Upper lobe of right lung (tissue), 1 donor: ENCODE results near the gene RELN. TPM values are rescaled to one million over a fixed set of nuclear protein-coding genes. Genes with fewer than 3 reads are reported as not detected.

Experiments
- ATAC-seq: fragments of 200-7000 bp; cut with Tn5 transposase; one replicate; pipeline ENCODE4 v1.9.1; 2020; ENCODE audit warnings: mild to moderate bottlenecking, moderate library complexity
- DNase-seq: peaks from one replicate; pipeline ENCODE4 v3.0.0-alpha.2; 2020
- H3K27ac ChIP-seq: fragments of 200-600 bp; one replicate; pipeline ENCODE4 v1.8.0; 2022
- H3K27me3 ChIP-seq: fragments of 200-600 bp; one replicate; pipeline ENCODE4 v1.8.0; 2022; ENCODE audit warnings: mild to moderate bottlenecking
- H3K36me3 ChIP-seq: fragments of 200-600 bp; one replicate; pipeline ENCODE4 v1.8.0; 2022
- H3K4me1 ChIP-seq: fragments of 200-600 bp; one replicate; pipeline ENCODE4 v1.8.0; 2022
- H3K4me3 ChIP-seq: fragments of 200-600 bp; one replicate; pipeline ENCODE4 v1.8.0; 2022; ENCODE audit warnings: mild to moderate bottlenecking
- H3K9me3 ChIP-seq: fragments of 200-600 bp; one replicate; pipeline ENCODE4 v1.8.0; 2022
- CTCF ChIP-seq: fragments of 200-600 bp; IDR thresholded peaks from one replicate; pipeline ENCODE4 v1.8.0; 2022; ENCODE audit warnings: antibody characterized with exemption
- intact Hi-C: fragments of 100-400 bp; cut with DNase I; formaldehyde crosslinking; loops from one replicate; pipeline ENCODE4 v1.11.0; 2022
- total RNA-seq: library from RNA; stranded (reverse); fragmentation: NEBNext Ultra II Directional; extraction: Animal tissue kit (Norgen Biotek cat#: 25700); gene quantifications from one replicate; pipeline ENCODE4 v1.2.1, GENCODE V29; 2021
- donor health status: DM: no; HTN: yes; CAD: no; lungs with severe emphysema.

Gene RELN
- total RNA-seq, 1 donor from 2014 or later: 5.6 TPM

DNA sequence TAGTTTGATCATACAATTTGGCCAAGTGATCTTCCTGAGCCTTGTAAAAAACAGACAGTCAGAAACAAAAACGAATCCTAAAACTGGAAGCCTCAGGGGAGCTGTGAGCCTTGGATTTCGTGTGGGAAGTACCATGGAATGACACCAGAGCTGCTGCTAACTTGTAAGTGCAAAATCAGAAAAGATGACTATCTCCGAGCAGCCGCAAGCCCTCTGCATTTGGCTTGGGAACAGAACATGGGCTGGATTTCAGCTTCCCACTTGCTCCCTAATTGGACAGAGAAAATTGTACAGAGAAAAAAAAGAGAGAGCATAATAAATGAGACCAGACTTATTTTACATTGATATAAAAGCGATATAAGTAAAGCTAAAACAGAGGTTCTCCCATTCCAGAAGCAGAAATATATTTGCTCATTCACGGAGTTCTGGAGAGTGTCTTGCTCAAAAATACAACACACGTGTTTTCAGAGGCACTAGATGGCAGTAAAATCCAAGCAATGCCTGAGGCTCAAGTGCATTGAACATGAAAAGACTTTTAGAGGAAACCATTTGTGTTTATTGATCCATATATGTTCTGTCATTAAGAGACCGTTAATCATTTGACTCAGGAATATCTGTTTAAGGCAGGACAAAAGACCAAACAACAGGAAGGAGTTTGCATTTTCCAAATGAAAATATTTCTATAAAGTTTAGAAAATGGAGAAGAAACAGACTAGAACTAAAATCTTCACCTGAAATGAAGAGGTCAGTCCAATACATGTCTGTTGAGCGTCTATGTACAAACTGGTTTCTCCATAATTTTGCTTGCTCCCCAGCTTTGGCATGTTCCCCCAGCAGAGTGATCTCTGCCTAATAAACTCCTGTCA lies 465.2 kb downstream of the RELN start:
- no peak overlapping the region for H3K4me3 ChIP-seq
- intact Hi-C loops: no loop called here

DNA sequence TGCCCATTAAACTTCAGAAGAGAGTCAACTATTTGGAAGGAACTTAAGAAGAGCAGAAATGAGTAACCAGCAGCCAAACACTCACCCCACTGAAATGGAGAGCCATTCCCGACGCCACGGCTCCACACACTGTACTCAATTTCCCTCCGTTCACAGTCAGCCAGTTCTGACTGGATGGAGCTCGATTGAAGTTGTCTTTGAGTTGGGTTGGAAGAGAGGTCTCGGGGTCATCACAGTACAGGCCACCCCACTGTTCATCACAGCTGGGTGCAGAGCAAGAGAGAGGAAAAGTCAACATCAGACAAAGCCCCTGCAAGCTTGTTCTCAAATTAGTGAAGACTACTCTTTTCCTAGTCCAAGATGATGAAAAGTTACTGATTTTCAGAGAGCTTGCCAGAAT lies 467.5 kb downstream of the RELN start:
- Histone ChIP-seq H3K27me3 (no peaks in the 10 kb centered on the region), H3K27ac (no peak overlapping the region), H3K4me1 (no peaks in the 10 kb centered on the region), H3K4me3 (no peak overlapping the region), H3K9me3 (no peaks in the 10 kb centered on the region), H3K36me3 (no peaks in the 10 kb centered on the region)
- intact Hi-C loops: no loop called here
- no peak for DNase-seq
- no peak for TF ChIP-seq CTCF
- no peak for ATAC-seq

More for the DNA sequence above, 465.2 kb downstream of the RELN start:
- Histone ChIP-seq H3K27ac (no peak overlapping the region), H3K27me3 (no peaks in the 10 kb centered on the region), H3K9me3 (no peaks in the 10 kb centered on the region), H3K4me1 (no peaks in the 10 kb centered on the region), H3K36me3 (no peaks in the 10 kb centered on the region)
- DNase-seq (no peak), ATAC-seq (no peak)
- peak; percentile 16 for TF ChIP-seq CTCF

GRCh38 chr7:103504505-103505135 lies 484.8 kb downstream of the RELN start:
- Histone ChIP-seq H3K4me1 (no peaks in the 10 kb centered on the region), H3K4me3 (no peak overlapping the region), H3K9me3 (no peaks in the 10 kb centered on the region), H3K36me3 (no peaks in the 10 kb centered on the region), H3K27me3 (no peaks in the 10 kb centered on the region), H3K27ac (no peak overlapping the region)
- DNase-seq (no peak), ATAC-seq (no peak)
- intact Hi-C loops: no loop called here
- TF ChIP-seq CTCF: no peak

GRCh38 chr7:103501206-103501605 lies 488.3 kb downstream of the RELN start:
- ATAC-seq (no peak), DNase-seq (no peak)
- Histone ChIP-seq H3K27me3 (no peaks in the 10 kb centered on the region), H3K36me3 (no peaks in the 10 kb centered on the region), H3K4me1 (no peaks in the 10 kb centered on the region), H3K27ac (no peak overlapping the region), H3K9me3 (no peaks in the 10 kb centered on the region), H3K4me3 (no peak overlapping the region)
- TF ChIP-seq CTCF: no peak
- intact Hi-C loops: no loop called here

- ATAC-seq (peak; percentile 39), DNase-seq (no peak)
- intact Hi-C loops: no loop called here
- Histone ChIP-seq H3K4me1 (no peaks in the 10 kb centered on the region), H3K27ac (no peak overlapping the region), H3K27me3 (no peaks in the 10 kb centered on the region), H3K36me3 (no peaks in the 10 kb centered on the region), H3K9me3 (no peaks in the 10 kb centered on the region), H3K4me3 (no peak overlapping the region)
- no peak for TF ChIP-seq CTCF
Observed at GRCh38 chr7:103499976-103500375, 489.5 kb downstream of the RELN start.
